Muscle layer of colon (tissue), 2 donors: Measurements from ENCODE around the gene C1orf21.

Source experiments
- H3K27ac ChIP-seq: one replicate; pipeline ENCODE4 v1.7.0; 2013; ENCODE audit warnings: low read depth, mild to moderate bottlenecking, low read length, moderate library complexity
- H3K27me3 ChIP-seq, 2 donors: one replicate each; pipeline ENCODE4 v1.7.0; 2013; ENCODE audit warnings: low read length in 2 of 2, mild to moderate bottlenecking in 2 of 2; ENCODE audit not compliant: insufficient read depth in 2 of 2, control insufficient read depth in 1 of 2
- H3K36me3 ChIP-seq: one replicate; pipeline ENCODE4 v1.7.0; 2013; ENCODE audit warnings: mild to moderate bottlenecking, low read length; ENCODE audit not compliant: insufficient read depth
- H3K4me1 ChIP-seq: one replicate; pipeline ENCODE4 v1.7.0; 2013; ENCODE audit warnings: mild to moderate bottlenecking, low read length; ENCODE audit not compliant: insufficient read depth
- H3K4me3 ChIP-seq, 2 donors: one replicate each; pipeline ENCODE4 v1.7.0; 2013; ENCODE audit warnings: low read length in 2 of 2, low read depth in 1 of 2, mild to moderate bottlenecking in 1 of 2, moderate library complexity in 1 of 2
- H3K9ac ChIP-seq: one replicate; pipeline ENCODE4 v1.7.0; 2013; ENCODE audit warnings: low read length
- H3K9me3 ChIP-seq: one replicate; pipeline ENCODE4 v1.7.0; 2013; ENCODE audit warnings: mild to moderate bottlenecking, low read length
- donor health status: abdominal sarcoma.
- donor health status: Adenocarcinoma of cecum.

Gene C1orf21

DNA sequence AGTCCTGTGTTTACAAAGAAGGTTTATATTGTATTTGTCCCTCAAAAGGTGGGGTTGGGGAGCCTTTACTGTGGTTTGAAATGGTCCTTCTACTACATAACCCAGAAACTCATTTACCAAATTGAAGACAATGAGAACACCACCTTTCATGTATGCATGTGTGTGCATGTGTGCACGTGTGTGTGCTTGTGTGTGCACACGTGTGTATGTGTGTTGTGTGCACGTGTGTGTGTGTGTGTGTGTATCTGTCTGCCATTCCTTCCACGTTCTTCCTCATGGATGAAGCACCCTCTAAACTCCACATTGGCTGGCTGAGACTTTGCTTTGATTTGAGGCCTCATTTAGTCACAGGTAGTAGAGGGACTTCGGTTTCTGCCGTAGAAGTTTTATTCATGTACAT, 229.7 kb downstream of the C1orf21 start:
- H3K4me3 ChIP-seq: no peak overlapping the region
- peaks cover 5% of the 10 kb centered on the region for H3K36me3 ChIP-seq
- H3K9ac ChIP-seq: no peak overlapping the region
- H3K27ac ChIP-seq: no peak overlapping the region
- H3K9me3 ChIP-seq: no peaks in the 10 kb centered on the region
- no peaks in the 10 kb centered on the region for H3K27me3 ChIP-seq
- H3K4me1 ChIP-seq: peaks cover 23% of the 10 kb centered on the region

DNA sequence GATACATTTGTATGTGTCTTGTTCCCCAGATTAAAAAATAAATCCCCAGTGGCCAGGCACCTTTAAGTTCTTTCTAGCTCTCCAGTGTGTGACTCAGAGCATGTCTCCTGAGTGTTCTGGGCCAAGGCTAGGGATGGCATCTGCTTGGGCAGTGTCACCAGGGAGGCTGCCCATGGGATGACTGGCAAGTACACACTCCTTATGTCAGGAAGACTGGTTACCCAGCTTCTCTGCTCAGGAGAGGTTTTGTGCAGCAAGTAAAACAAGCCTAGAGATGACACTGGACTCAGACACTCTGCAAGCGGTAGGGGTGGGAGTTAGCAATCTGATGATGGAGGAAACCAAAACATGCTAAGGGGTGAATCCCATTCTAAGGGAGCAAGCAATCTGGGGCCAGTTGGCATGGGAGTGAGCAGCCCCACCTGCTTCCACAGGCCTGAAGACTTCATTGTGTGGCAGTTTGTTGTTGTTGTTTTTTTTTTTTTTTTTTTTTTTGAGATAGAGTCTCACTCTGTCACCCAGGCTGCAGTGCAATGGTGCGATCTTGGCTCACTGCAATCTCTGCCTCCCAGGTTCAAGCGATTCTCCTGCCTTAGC, 230.7 kb downstream of the C1orf21 start:
- Histone ChIP-seq H3K9ac (no peak overlapping the region), H3K9me3 (no peaks in the 10 kb centered on the region), H3K27ac (no peak overlapping the region), H3K36me3 (peaks cover 5% of the 10 kb centered on the region), H3K4me1 (peaks cover 30% of the 10 kb centered on the region), H3K4me3 (no peak overlapping the region), H3K27me3 (no peaks in the 10 kb centered on the region)

DNA sequence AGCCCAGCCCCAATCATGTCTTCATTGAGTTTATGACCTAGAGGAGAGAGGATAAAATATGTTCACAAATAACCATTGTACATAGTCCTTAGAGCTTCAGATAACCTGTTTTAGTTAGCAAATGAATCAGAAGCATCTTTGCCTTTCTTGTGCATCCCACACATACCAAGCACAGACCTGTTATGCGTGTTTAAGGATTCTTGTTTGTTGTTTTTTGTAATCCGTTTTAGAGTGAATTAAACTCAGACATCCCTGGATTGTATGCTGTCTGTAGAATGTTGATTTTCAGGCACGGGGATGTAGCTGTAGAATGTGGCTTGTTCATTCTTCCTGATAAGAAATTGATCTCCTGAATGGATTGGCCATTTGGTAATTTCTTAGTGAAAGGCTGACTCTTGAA, 232.0 kb downstream of the C1orf21 start:
- Histone ChIP-seq H3K27me3 (no peaks in the 10 kb centered on the region), H3K4me1 (peaks cover 43% of the 10 kb centered on the region), H3K9me3 (no peaks in the 10 kb centered on the region), H3K27ac (no peak overlapping the region), H3K36me3 (peaks cover 5% of the 10 kb centered on the region), H3K9ac (no peak overlapping the region), H3K4me3 (no peak overlapping the region)

DNA sequence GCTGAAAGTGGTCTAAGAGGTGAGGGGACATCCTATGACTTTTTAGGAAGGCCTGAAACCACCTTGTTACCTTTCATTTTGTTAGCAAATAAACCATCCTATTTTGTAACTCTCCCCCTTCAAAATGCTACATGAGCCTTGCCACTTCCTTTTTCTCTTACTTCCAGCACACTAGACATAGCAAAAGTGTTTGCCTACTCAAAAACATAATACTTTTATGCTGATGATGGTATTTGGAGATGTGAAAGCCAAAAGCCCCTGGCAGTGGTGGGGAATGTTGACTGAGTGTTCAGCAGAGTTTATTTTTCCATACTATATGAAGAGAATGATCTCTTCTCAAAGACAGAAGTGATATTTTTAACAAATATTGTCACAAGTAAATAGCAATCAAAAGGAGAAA, 233.6 kb downstream of the C1orf21 start:
- peaks cover 48% of the 10 kb centered on the region for H3K4me1 ChIP-seq
- H3K27me3 ChIP-seq: no peaks in the 10 kb centered on the region
- peaks cover 5% of the 10 kb centered on the region for H3K36me3 ChIP-seq
- H3K9me3 ChIP-seq: no peaks in the 10 kb centered on the region
- H3K27ac ChIP-seq: no peak overlapping the region
- no peak overlapping the region for H3K4me3 ChIP-seq
- H3K9ac ChIP-seq: no peak overlapping the region

DNA sequence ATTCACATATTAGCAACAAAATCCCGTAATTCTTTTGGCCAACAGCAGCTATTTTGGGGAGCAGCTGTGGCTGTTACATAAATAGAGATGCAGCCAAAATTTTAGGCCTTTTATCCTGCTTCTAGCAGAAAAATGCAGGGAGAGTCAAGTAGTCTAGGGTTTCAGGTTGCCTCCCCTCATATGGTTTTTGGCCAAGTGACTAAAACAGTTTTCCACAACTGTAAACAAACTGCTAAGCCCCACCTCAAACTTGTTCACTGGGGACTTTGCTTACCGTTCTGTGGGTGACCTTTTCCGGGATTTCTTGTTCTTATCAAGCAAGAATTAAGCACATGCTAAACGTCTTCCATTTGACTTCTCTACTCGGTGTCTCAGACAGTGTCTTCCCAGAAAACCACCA, 234.4 kb downstream of the C1orf21 start:
- Histone ChIP-seq H3K27me3 (no peaks in the 10 kb centered on the region), H3K4me3 (no peak overlapping the region), H3K9me3 (no peaks in the 10 kb centered on the region), H3K27ac (peak overlapping the region; percentile 62), H3K4me1 (peaks cover 52% of the 10 kb centered on the region), H3K9ac (no peak overlapping the region), H3K36me3 (peaks cover 5% of the 10 kb centered on the region)

DNA sequence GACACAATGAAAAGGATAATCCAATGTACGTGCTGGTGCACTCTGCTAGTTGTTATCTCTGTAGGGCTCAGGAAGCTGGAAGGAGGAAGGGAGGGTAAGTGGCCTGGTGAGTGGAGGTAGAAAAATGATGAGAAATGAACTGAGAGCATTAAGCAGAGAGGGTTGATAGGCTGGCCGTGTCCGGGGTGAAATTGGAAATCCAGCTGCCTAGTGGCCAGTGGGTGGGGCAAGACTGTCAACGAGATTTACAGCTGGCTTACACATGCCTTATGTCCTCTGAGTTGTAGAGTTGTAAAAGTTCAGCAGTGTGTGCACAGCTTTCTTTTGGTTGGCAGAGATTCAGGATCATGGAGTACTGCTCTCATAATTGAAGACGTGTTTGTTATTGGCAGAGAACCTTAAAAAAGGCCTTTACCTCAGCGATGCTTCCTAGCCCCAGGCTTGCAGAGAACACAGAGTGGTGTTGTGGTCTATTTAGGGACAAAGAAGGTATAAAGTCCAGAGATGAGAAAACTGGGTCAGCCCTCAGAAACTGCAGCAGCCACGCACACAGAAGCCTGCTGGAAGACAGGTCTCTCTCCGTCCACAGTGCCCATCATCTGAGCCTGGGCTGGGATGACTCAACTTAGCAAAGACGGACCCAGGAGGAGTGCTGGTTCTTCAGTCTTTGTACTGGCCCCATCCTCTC, 235.5 kb downstream of the C1orf21 start:
- Histone ChIP-seq H3K27me3 (no peaks in the 10 kb centered on the region), H3K9me3 (no peaks in the 10 kb centered on the region), H3K4me3 (peak overlapping the region in 1 of 2 donors; percentile 25), H3K36me3 (peaks cover 5% of the 10 kb centered on the region), H3K4me1 (peaks cover 55% of the 10 kb centered on the region), H3K9ac (no peak overlapping the region), H3K27ac (peak overlapping the region; percentile 62)

DNA sequence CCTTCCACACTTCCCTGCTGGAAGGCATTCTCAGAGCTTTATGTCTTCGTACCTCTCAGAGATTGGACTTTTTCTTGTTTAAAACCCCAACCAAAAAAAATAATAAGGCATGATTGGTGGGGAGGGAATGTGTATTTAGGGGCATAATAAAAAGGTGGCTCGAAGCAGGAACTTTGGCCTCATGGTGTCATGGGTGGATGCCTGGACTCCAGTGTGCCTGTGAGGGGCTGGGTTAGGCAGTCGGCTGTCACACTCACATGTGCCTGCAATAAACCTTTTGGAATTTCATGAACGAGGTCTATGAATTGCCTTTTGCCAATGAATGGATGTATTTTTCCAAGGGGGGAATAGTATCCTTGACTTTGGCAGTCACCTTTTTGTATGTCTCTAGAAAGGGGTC, 236.6 kb downstream of the C1orf21 start:
- no peaks in the 10 kb centered on the region for H3K27me3 ChIP-seq
- peaks cover 5% of the 10 kb centered on the region for H3K36me3 ChIP-seq
- H3K27ac ChIP-seq: peak overlapping the region; percentile 62
- H3K4me1 ChIP-seq: peaks cover 55% of the 10 kb centered on the region
- H3K9me3 ChIP-seq: no peaks in the 10 kb centered on the region
- H3K4me3 ChIP-seq: no peak overlapping the region
- no peak overlapping the region for H3K9ac ChIP-seq

DNA sequence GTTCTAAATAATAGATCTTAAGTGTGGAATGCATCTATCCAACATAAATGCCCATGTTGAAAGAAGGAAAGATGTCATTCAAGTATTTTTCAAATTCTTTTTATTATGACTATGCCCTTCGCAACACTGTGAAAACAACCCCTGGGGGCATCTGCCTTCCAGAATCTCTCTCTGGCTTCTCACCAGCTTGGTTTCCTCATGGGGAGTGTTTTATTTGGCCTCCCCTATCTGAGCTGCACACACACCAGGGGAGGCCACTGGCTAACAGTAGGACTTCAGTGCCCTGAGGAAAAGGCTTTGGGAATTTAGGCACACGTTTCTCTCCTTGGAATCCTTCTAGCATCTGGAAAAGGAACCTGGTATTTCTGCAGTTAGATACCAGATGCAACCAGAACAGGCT, 237.2 kb downstream of the C1orf21 start:
- H3K27ac ChIP-seq: no peak overlapping the region
- no peaks in the 10 kb centered on the region for H3K27me3 ChIP-seq
- H3K4me3 ChIP-seq: no peak overlapping the region
- peaks cover 5% of the 10 kb centered on the region for H3K36me3 ChIP-seq
- H3K9ac ChIP-seq: no peak overlapping the region
- H3K4me1 ChIP-seq: peaks cover 55% of the 10 kb centered on the region
- H3K9me3 ChIP-seq: no peaks in the 10 kb centered on the region

DNA sequence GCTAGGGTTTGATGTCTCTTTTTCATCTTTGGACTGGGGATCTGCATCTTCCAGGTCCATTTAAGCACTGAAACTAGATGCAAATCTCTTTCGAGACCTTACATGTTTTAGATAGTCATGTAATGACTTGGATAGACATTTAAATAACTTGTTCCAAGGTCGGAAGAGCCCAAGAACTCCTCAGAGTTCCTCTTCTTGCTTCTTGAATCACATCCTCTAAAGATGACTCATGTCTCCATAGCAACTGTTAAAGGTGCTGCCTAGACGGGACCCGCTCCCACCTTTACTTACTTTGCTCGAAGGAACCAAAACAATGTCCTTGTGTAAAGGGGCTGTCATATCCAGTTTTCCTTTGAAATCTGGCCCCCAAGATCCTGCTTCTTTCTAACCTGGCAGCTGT, 237.8 kb downstream of the C1orf21 start:
- Histone ChIP-seq H3K9me3 (no peaks in the 10 kb centered on the region), H3K4me3 (no peak overlapping the region), H3K27me3 (no peaks in the 10 kb centered on the region), H3K9ac (no peak overlapping the region), H3K27ac (no peak overlapping the region), H3K4me1 (peaks cover 59% of the 10 kb centered on the region), H3K36me3 (peaks cover 4% of the 10 kb centered on the region)

DNA sequence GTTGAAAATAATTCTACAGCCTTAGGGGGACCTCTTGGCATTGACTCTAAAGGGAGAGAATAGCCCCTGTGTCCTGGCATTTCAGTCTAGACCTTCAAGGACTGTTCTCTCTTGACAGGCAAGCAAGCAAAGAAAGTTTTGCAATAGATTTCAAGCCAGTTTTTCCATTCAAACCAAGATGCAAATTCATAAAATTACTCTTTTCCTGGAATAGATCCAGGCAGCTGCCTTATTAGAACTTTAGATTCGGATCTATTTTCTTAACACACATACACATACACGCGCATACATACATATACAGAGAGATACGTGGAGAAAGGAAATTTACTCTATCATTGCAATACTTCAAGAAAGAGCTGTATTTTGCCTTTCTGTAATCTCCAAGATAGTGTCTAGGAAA, 238.4 kb downstream of the C1orf21 start:
- Histone ChIP-seq H3K4me1 (peaks cover 54% of the 10 kb centered on the region), H3K27ac (no peak overlapping the region), H3K9me3 (no peaks in the 10 kb centered on the region), H3K9ac (no peak overlapping the region), H3K36me3 (no peaks in the 10 kb centered on the region), H3K4me3 (no peak overlapping the region), H3K27me3 (no peaks in the 10 kb centered on the region)

DNA sequence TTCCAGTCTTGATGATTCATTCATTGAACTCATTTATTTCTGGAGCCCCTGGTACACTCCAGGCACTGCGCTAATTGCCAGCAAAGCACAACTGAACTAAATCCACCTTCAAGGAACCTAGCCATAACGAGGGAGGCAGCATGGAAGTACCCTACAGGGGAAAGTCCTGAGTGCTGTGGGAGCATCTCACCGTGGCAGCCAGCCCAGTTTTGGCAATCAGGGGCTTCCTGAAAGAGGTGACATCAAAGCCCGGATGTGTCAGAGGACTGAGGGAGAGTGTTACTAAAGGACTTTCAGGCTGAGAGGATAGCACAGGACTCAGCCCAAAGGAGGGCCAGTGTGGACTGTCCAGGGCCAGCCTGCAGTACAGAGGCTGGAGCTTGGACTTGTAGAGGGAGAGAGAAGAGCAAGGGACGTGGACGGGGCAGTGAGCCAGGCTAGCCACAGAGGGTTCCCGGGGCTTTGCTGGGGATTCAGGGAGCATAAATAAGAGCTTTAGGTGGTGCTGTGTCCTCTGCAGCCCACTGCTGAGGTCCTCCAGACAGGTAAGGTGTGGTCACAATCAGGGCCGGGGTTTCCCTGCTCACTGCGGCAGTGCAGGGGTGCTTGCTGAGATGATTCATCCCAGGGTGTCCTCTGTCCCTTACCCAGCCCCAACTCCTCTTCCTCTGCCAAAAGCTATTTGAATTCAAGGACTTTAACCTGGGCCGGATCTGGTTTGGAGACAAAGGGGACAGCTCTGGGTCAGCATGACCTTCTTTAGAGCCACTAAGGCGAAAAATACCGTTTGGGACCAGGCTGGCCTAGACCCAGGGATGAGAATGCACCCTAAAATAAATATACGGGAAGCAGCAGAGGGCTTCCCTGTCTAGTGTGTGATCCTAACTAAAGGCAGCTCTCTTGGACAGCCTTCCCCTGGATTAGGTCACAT, 239.5 kb downstream of the C1orf21 start:
- Histone ChIP-seq H3K9me3 (no peaks in the 10 kb centered on the region), H3K27ac (peak overlapping the region; percentile 13), H3K27me3 (no peaks in the 10 kb centered on the region), H3K4me1 (peaks cover 52% of the 10 kb centered on the region), H3K9ac (no peak overlapping the region), H3K36me3 (no peaks in the 10 kb centered on the region), H3K4me3 (no peak overlapping the region)
